Right ventricle myocardium superior (tissue), 1 donor: ENCODE measurements around the gene AUH. TPM values are rescaled to one million over a fixed set of nuclear protein-coding genes. Genes with fewer than 3 reads are reported as not detected.
A peak's percentile ranks its signal among the peaks of the same experiment; 100 is the strongest.
"Not testable (repeated sequence)": the region's sequence is repeated elsewhere in the genome, so short reads cannot be mapped to it uniquely, and the experiment has no call there.

Source experiments
- ATAC-seq: fragments of 200-7000 bp; cut with Tn5 transposase; one replicate; pipeline ENCODE4 v1.9.1; 2020; ENCODE audit warnings: mild to moderate bottlenecking; ENCODE audit not compliant: poor library complexity
- DNase-seq: peaks from one replicate; pipeline ENCODE4 v3.0.0-alpha.2; 2020
- intact Hi-C: fragments of 100-400 bp; cut with DNase I; formaldehyde crosslinking; loops from one replicate; pipeline ENCODE4 v1.11.2; 2022
- long read RNA-seq: library from polyadenylated mRNA; unstranded; transcript quantifications from one replicate; pipeline ENCODE4 v2.0.0, GENCODE V29; 2021
- total RNA-seq: library from RNA; stranded (reverse); fragmentation: NEBNext Ultra II Directional; extraction: Animal tissue kit (Norgen Biotek cat#: 25700); gene quantifications from one replicate; pipeline ENCODE4 v1.2.1, GENCODE V29; 2021
- donor health status: DM: no; HTN: yes; CAD: no; lungs with severe emphysema.

Gene AUH, protein sequence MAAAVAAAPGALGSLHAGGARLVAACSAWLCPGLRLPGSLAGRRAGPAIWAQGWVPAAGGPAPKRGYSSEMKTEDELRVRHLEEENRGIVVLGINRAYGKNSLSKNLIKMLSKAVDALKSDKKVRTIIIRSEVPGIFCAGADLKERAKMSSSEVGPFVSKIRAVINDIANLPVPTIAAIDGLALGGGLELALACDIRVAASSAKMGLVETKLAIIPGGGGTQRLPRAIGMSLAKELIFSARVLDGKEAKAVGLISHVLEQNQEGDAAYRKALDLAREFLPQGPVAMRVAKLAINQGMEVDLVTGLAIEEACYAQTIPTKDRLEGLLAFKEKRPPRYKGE
- 38.5 TPM for total RNA-seq
- long read RNA-seq, transcript AUH-202 (10 exons, 1,577 nt): major isoform, 45 of 67 reads
- long read RNA-seq, partial matches to known transcripts: 9 of 67 reads
- long read RNA-seq, other reads (novel, unspliced or antisense): 13 of 67 reads

DNA sequence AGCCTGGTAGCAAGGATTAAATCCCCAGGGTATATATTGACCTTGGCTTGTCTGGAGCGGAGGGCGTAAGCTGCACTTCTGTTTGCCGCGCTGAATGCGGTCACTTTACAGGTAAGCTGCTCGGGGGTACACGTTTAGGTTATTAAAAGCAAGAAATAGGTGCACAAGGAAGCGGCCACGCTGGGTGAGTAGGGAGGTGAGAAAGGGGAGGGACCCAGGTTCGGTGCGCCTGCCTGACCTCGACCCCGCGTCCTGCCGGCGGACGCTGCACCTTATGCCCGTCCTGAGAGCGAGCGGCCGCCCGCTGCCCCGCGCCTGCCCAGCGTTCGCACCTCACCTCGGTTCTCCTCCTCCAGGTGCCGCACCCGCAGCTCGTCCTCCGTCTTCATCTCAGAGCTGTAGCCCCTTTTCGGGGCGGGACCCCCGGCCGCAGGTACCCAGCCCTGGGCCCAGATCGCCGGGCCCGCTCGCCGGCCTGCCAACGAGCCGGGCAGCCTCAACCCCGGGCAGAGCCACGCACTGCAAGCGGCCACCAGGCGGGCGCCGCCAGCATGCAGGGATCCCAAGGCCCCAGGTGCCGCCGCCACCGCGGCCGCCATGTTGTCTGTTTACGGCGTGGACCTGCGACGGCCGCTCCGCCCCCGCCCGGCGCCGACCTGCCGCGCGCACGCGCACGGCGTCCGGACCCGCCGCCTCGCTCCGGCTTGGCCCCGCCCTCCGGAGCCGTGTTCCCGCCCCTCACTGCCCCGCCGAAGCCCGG lies at the start of gene AUH:
AUH (minus strand) TSS at position 628 of the 760 bp plus-strand sequence; CDS start at position 599, 29 bp downstream.
- peak; percentile 100 for ATAC-seq
- intact Hi-C loops: no loop called here

DNA sequence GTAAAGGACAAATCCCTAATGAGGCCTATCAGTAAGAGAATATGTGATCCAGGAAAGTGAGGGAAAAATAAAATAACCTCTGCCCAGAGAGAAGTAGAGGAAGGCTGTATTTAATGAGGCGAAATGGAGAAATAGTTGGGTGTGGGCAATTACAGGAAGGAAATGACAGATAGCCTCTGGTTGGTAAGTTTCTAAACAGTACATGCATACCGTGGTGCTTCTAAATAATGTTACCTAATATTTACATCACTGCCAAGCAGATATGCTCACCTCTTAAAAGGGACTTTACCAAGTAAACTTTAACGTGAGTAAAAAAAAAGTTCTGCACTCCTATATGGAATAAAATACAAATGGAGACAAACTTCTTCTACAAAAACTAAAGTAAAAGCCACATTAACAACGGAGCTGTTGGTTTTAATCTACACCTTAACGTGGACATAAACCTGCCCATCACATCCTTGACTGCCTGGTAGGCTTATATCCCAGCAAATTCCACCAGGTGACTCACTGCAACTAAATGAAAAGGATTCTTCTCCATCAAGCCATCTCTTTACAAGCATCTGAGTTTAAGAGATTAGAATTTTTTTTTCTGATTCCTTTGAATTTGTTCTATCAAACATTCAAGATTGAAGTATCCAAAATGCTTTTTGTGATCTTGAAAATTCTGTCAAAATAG lies 49.5 kb upstream of the AUH start:
- intact Hi-C loops: no loop called here
- peak; percentile 30 for ATAC-seq

More for the DNA sequence above, at the start of gene AUH:
- peak; percentile 92 for DNase-seq

DNA sequence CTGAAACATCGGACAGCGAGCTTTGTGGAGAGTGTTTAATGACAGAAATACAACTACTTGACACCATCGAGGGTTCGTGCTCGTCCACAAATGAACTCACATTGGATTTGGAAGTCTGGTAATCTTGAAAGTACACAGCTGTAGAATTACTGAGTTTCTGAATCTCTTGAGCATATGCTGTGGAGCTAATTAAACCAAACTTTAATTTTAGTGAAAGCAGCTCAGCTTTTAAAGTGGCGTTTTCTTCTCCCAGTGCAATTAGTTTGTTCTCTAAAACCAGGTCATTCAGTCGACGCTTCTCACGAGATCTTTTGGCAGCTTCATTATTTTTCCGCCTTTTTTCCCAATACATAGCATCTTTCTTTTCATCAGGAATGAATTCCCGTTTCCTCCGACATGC lies 48.4 kb upstream of the AUH start:
- ATAC-seq (no peak), DNase-seq (no peak)
- intact Hi-C loops: no loop called here

More for the DNA sequence above, 49.5 kb upstream of the AUH start:
- DNase-seq: no peak

DNA sequence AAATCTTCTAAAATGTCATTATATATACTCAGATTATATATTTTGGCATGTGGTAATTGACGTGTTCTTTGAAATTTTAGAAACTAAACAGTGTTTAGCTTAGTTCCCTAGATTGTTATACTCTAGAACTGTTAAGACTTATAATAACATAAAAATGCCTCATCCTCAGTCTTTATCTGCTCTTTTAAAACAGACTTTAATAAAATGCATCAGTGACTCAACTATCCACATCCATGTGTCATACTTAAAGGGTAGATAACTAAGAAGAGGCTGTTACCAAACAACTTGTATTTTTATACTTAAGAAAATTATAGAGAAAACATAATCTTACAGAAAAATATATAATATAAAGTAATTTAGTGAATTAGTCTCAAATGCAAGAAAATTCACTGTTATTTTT lies 46.8 kb upstream of the AUH start:
- intact Hi-C loops: no loop called here
- no peak for ATAC-seq

DNA sequence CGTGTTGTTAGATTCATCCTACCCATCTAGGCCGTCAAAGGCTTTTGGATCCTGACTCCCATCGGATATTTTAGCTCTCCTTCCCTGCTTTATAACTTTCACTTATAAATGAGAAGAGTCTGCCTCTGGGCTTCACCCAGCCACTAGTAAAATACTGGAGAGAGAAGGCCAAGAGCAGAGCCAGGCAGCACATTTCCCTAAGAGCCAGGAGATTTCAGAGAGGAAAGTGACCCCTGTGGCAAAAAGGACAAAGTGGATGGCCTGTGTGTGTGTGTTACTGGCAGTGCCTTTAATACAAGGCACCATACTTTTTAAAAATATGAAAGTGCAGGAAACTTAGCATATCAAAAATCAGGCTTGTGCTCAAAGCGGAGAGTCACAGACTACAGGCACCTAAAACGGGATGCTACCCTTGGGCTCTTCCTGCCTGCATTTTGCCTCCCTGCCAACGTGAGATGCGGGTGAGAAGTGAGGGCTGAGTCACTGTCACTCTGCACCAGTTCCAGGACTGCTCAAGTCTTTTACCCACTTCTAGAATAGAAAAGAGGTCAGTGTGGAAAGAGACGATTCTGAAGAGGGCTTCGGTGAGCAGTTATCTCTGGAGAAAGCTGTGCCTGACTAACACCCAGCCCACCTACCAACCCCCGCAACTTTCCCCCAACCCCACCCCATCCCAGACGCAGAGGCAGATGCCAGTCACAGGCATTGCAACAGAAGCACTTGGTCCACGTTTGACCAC lies 46.0 kb upstream of the AUH start:
- intact Hi-C loops: no loop called here
- no peak for DNase-seq
- ATAC-seq: peak; percentile 71

More for the DNA sequence above, 46.8 kb upstream of the AUH start:
- no peak for DNase-seq

DNA sequence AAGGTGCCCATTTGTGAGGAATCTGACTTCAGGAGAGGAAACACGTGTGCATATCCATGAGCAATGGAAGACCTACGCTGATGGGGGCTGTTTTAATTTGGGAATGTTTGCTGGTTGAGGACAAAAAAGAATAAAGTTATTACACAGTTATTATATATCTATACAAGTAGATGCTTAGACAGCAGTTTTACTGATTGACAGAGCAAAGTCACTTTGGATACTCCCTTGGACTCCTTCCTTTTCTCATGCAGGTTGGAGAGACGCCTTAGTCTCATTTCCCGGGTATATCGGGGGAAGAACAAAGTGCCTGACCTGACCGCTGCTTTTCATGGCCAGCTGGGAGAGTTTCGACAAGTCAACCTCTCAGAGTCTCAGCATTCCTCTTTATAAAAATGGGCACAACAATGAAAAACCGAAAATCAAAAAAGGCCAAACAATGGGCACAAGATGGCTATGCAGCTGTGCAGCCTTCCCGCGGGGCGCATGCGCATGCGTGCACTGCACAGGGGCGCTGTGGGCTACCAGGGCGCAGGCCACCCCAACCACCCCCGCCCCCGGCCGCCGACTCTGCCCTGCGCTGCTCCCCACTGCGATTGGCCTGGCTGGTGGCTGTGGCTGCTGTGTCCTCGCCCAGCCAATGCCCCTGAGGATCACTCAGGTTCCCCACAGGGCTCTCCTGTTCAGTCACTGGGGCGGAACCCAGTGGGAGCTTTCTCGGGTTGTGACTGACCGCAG lies 43.8 kb upstream of the AUH start:
- intact Hi-C loops: no loop called here
- no peak for ATAC-seq
- no peak for DNase-seq

DNA sequence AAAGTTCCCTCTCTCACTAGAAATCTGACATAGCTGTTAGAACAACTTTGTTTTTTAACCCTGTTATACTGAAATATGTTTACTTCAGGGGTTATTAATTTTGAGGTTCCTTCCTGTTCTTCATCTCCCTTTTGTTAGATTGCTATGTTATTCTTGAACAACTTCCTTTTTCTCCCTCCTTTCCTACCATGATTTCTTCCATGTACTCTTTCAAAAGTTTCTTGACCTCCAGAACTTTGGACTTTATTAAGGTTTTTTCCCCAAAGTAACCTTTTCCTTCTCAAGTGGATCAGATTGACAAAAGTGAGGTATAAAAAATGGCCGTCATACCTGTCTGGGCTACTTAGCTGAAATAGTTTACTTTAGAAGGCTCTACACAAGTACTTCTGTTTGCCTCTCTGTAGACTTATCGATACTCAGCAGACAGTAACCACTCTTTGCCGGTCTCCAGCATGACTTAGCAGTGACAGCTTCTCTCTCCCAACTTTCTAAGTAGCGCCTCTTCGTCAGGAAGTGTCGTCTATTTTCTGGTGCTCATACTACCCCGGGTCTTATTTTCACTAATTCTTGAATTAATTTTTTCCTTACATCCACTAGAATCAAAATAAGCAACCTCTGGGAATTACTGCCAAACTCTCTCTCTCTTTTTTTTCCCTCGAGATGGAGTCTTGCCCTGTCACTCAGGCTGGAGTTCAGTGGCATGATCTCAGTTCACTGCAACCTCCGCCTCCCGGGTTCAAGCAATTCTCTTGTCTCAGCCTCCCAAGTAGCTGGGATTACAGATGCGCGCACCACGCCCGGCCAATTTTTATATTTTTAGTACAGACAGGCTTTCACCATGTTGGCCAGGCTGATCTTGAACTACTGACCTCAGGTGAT lies 42.2 kb upstream of the AUH start:
- ATAC-seq: no peak
- intact Hi-C loops: no loop called here
- no peak for DNase-seq

DNA sequence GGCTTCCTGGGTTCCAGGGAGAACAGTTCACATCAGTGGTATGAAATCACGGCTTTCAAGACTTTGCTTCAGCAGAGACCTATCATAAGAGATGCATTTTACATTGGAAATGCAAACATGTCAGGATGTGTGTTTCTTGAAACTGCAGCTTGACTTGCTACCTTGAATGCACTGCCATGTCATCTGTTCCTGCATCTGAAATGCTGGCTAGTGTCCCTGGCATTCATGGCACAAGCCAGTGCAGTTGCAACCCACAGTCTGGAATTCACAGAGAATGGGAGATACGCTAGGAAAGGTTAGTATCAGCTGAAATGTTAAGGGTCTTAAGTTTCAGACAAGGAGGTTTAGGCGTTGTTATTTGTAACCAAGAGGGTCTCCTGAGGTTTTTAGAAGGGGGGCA lies 37.2 kb upstream of the AUH start:
- DNase-seq (no peak), ATAC-seq (no peak)
- intact Hi-C loops: no loop called here

DNA sequence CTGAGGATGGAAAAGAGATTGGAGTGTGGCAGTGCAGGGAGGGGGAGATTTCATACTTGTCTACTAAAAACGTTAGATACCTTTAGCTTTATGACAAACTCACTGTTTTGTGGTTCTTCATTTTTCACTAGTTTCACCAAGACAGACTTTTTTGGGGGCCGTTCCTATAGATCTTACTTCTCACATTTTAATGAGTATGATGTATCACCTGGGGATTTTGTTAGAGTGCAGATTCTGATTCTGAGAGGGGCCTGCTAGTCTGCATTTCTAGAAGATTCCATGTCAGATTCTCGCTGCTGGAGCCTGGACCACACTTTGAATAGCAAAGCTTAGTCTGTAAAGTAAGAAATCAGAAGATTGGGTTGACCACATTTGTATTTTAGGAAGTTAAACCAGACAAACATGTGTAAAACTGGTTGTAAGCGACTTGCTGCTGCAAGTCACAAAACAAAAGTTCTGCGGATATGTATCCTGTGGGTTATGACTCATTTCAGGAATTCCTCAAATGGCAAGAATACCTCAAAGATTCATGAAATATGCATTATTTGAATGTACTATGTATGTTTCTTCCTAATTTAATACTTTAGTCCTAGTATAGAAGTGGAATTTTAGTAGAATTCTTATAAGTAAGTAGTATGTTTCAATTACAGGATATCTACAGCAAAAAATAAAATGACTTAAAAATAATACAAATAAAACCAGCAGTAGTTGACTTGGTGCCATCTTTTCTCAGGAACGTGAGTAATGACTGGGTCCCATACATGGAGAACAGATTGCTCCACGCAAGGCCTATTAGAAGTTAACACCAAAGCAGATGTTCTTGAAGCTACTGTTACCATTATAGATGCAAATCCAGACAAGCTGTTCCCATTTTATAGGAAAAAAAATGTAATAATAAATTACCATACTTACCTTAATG lies 34.1 kb upstream of the AUH start:
- intact Hi-C loops: no loop called here
- DNase-seq: no peak
- no peak for ATAC-seq

DNA sequence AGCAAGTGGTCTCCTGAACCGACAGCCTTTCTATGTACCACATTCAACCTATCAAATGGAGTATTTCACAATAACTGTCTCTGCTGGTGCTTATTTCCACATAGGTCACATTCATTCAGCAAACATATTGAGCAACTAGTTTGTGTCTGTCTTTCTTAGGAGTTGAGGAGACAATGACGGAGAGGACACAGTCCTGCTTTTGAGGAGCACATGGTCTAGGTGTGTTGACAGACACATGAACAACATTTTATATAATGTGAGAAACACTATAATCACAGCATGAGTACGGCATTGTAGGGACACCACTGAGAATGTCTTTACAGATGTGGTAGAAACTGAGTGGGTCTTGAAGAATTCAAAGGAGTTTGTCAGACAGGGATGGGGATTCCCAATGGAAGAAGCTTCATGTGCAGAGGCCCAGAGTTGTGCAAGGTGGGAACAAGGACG lies 33.4 kb upstream of the AUH start:
- DNase-seq: no peak
- intact Hi-C loops: no loop called here
- no peak for ATAC-seq

DNA sequence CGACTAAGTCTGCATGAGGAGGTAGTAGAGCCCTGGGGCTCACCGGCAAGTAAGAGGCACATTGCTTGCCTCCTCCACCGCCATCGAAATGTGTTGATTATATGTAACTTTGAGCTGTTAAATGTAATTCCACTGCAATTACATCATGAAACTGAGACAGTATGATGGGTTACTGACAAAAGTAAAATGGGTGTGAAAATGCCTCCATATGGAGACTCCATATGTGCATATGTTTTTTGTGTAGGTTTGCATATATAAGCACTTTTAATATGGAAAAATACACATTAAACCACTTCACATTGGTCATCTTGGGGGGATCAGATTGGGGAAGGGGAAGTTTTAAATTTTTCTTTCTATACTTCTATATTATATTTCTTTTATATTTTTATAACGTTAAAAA lies 32.1 kb upstream of the AUH start:
- DNase-seq (no peak), ATAC-seq (no peak)
- intact Hi-C loops: no loop called here

DNA sequence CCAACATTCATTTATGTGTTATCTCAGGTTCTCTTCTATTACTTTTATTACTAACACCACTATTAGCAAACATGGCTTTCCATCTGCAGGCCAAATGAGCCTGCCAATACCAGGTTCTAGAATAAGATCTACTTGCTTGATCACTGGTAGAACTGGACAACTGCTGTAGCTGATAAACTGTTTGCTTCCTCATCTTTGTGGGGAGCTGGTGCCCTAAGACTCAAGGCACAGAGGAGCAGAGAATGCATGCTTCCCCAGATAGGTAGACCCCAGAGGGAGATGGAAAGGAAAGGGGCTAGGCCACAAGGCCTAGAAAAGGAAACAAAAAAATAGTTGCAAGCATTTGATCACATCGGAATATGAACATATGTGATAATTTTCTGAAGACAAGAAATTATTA lies 30.7 kb upstream of the AUH start:
- intact Hi-C loops: no loop called here
- ATAC-seq (no peak), DNase-seq (no peak)

DNA sequence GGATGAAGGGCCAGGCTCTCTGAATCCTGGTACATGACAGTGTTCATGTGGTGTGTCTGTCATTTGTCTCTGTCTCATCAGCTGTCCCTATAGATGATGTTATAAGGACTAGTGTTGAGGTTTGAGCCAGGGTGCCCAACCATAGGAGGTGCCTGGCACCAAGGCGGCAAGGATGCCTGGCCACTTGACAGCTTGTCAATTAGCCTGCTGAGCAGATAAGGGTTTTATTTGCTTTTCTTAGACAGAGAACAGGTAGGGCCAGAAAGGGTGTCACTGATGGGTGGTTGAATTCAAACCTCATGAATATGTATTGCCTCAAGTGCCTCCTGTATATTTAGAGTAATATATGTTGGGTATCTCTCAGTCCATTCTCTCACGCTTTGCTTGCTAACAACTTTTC lies 30.1 kb upstream of the AUH start:
- intact Hi-C loops: no loop called here
- ATAC-seq (no peak), DNase-seq (no peak)

DNA sequence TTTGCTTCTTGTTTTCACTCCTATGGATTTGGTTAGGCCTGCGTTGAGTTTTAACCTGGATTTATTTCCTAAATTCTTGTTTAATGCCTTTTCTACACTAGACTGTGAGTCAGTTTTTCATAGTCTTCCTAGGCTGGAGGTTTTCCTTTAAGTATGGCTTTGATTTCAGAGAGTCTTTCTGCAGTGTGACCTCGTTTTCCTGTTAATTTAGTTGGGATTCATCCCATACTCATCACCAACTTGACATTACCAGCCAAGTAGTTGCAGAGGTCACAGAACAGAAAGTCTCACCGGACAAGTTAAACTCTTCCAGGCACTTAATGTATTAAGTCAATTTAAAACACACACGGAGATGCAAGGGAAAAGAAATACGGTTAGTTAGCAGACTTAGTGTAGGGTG lies 29.7 kb upstream of the AUH start:
- ATAC-seq (no peak), DNase-seq (no peak)
- intact Hi-C loops: no loop called here

DNA sequence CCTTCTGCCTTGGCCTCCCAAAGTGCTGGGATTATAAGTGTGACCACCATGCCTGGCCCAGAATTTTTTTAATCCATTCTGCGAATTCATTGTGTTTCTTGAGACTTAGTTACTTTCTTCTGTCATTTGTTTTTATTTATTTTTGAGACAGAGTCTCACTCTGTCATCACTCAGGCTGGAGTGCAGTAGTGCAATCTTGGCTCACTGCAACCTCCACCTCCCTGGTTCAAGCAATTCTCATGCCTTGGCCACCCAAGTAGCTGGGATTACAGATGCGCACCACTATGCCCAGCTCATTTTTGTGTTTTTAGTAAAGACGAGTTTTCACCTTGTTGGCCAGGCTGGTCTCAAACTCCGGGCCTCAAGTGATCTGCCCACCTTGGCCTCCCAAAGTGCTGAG lies 28.0 kb upstream of the AUH start:
- intact Hi-C loops, ATAC-seq, DNase-seq: not testable (repeated sequence)

DNA sequence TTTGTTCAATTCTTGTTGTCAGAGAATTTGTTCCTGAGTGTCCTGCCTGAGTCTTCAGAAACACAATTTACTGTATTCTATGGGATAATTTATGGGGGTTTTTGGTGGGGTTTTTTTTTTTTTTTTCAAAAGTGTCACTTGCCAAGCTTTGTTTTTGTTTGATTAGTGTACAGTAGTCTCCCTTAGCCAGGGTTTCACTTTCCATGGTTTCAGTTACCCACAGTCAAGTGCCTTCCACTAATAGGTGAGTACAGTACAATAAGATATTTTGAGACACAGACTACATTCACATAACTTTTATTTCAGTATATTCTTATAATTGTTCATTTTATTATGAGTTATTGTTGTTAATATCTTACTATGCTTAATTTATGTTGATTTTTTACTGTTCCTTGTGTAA lies 25.0 kb upstream of the AUH start:
- ATAC-seq (no peak), DNase-seq (no peak)
- intact Hi-C loops: no loop called here
